HG03175 (cell line): ENCODE measurements around the gene BDH1.
"Not testable (repeated sequence)": the region's sequence is repeated elsewhere in the genome, so short reads cannot be mapped to it uniquely, and the experiment has no call there.

Experiments
- ATAC-seq: cut with Tn5 transposase; IDR thresholded peaks from one replicate; pipeline ENCODE4 v1.9.1; 2021; ENCODE audit warnings: mild to moderate bottlenecking, moderate library complexity; ENCODE audit not compliant: unreplicated experiment

BDH1 gene

GRCh38 chr3:197522183-197522715 is 33.5 kb downstream of the BDH1 start:
- no peak for ATAC-seq

- no peak for ATAC-seq
Observed at GRCh38 chr3:197521277-197522182, 34.2 kb downstream of the BDH1 start.

GRCh38 chr3:197520311-197521276 is 35.2 kb downstream of the BDH1 start:
- no peak for ATAC-seq

GRCh38 chr3:197519801-197520211 is 36.0 kb downstream of the BDH1 start:
- no peak for ATAC-seq

- no peak for ATAC-seq
Observed at GRCh38 chr3:197518881-197519421, 36.8 kb downstream of the BDH1 start.

GRCh38 chr3:197517922-197518683 is 37.7 kb downstream of the BDH1 start:
- ATAC-seq, result not testable (repeated sequence)

GRCh38 chr3:197516890-197517606 is 38.7 kb downstream of the BDH1 start:
- not testable (repeated sequence) for ATAC-seq

- ATAC-seq, result no peak
Observed at GRCh38 chr3:197516517-197516889, 39.3 kb downstream of the BDH1 start.

- ATAC-seq, result no peak
Observed at GRCh38 chr3:197514786-197515355, 40.9 kb downstream of the BDH1 start.

GRCh38 chr3:197513953-197514785 is 41.6 kb downstream of the BDH1 start:
- ATAC-seq, result no peak

- no peak for ATAC-seq
Observed at GRCh38 chr3:197512691-197513571, 42.8 kb downstream of the BDH1 start.

GRCh38 chr3:197511853-197512635 is 43.7 kb downstream of the BDH1 start:
- ATAC-seq, result no peak

GRCh38 chr3:197511130-197511529 is 44.6 kb downstream of the BDH1 start:
- ATAC-seq, result no peak

- ATAC-seq, result no peak
Observed at GRCh38 chr3:197510642-197511018, 45.1 kb downstream of the BDH1 start.

- ATAC-seq, result no peak
Observed at GRCh38 chr3:197508924-197509775, 46.6 kb downstream of the BDH1 start.

GRCh38 chr3:197508461-197508860 is 47.3 kb downstream of the BDH1 start:
- ATAC-seq, result no peak
